ENCODE data around the gene YES1.

Gene YES1

DNA sequence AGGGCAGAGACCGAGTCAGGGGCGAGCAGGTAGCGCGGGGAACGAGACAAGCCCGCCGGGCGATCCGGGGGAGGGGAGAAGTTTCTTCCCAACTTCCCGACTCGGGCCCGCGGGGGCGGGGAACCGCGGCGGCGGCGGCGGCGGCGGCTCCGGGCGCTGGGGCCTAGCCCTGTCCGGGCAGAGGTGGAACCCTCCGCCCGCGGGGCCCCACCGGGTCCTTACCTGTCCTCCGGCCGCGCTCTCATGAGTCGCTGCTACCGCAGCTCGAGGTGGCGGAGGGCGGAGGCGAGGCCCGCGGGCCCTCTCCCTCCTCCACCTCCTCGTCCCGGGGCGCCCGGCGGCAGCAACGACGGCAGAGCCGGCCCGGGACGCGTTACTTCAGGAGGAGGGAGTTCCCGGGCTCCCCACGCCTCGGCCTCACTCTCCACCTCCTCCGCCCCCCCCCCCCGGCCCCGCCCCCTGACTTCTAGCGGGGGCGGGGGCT is at the start of gene YES1:
Gene YES1 (minus strand): TSS at position 351 of the 484 bp plus-strand sequence. CDS start 55,415 bp downstream, outside the sequence.
- no peak for DNase-seq

DNA sequence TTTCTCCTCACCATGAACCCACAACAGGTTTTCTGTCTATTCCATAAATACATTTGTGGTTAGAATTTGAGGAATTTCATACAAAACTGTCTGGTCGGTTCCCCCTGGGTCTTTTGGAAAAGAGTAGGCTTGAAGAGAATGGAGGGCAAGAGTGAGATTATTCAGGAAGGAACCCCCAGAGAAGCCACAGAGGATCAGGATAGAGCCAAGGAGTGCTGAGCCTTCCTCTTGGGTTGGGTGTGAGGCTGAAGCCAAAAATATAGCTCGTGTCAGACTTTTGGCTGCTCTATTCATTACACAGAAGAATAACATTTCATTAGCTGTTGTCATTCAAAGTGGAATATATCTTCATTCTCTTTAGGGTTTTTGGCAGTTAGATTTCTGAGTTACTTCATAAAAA is 45.9 kb upstream of the YES1 start:
- no peak for DNase-seq

GRCh38 chr18:853471-853870 is 41.4 kb upstream of the YES1 start:
- no peak for DNase-seq

DNA sequence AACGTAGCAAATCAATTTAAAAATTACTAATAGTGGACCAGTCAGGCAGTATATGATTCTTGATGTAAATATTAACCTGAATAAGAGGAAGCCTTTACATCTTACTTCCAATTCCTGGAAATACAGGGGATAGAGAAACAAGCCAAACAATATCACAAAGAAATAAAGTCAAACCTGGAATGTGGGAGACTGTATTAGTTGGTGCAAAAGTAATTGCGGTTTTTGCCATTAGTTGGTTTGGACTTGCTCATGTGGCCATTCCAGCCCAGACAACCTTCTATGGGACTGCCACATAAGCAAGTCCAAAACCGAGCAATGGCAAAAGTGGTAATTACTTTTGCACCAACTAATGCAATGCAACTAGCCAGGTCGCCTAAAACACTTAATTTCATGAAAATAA is 38.9 kb upstream of the YES1 start:
- no peak for DNase-seq

- no peak for DNase-seq
Measured at GRCh38 chr18:849021-849420, 37.0 kb upstream of the YES1 start.

GRCh38 chr18:848062-848861 is 36.2 kb upstream of the YES1 start:
- DNase-seq, result no peak

GRCh38 chr18:845152-845819 is 33.2 kb upstream of the YES1 start:
- no peak for DNase-seq

GRCh38 chr18:841647-842370 is 29.8 kb upstream of the YES1 start:
- no peak for DNase-seq

GRCh38 chr18:840516-840915 is 28.5 kb upstream of the YES1 start:
- no peak for DNase-seq

GRCh38 chr18:840023-840408 is 28.0 kb upstream of the YES1 start:
- no peak for DNase-seq

DNA sequence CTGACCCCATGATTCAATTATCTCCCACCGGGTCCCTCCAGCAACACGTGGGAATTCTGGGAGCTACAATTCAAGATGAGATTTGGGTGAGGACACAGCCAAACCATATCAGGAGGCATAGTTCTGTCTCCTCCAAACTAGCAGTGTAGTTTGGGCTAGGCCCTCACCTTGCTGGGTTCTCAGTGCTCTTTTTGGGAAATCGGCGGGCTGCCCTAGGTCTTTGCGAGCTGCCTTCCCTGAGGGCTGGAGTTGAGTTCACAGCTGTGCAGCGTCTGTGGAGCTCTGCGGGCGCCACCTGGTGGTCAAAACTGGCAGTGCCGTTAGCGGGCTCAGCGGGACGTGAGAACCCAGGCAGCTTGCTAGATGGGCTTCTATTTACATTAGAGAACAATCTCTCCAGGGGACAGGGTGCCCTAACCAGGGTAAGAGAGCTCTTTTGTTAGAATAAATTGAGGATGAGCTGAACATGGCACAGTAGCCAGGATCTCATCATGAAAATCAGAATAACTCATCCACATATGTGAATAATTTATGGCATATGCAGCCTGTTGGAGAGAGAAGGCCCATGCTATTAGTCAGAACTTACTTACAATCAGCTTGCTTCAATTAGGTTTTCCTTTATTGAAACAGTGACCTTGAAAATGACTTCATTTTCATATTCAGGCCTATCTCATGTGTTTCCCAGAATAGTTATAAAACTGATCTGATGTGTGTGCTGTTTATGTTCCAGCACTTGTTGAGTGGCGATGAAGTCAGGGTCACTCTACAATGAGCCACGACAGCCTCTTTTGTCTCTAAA is 27.4 kb upstream of the YES1 start:
- peak; percentile 24 for DNase-seq

- no peak for DNase-seq
Measured at GRCh38 chr18:837922-838321, 25.9 kb upstream of the YES1 start.

- DNase-seq, result no peak
Measured at GRCh38 chr18:834082-834720, 22.2 kb upstream of the YES1 start.

DNA sequence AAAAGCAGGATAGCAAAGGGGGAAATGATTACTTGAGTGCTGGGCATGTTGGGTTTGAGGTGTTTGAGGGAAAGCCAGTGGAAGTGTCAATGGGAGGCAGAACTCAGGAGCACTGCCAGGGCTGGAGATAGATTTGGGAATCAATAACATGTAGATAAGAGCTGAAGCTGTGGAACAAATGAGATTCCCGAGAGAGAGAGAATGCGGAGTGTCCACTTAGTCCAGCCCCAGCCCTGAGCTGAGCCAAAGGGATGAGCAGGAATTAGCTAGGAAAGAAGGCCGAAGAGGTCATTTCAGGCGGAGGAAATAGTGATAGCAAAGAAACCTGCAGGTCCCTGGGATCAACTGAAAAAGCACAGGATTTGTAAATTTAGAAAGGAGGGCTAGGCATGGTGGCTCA is 21.2 kb upstream of the YES1 start:
- no peak for DNase-seq

DNA sequence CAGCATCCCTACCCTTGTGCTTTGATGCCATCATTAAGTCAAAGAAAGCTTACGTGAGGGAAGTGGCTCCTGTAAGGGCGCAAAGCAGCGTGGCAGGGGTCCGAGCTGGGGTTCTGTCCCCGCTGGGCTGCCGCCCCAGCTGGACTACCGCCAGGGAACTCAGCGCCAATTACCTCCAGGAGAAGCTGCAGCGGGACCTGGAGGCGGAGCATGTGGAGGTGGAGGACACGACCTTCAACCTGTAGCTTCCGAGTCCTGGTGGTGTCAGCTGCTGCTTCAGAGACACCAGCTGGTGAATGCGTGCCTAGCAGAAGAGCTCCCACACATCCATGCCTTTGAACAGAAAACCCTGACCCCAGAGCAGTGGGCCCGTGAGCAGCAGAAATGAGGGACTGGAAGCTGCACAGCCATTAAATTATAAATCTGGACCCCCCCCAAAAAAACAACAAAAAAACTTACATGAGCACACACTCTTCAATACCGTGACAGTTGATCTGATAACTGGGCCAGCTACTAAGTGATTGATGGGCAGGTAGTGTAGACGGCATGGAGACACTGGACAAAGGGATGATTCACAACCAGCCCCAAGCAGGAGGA is 20.1 kb upstream of the YES1 start:
- DNase-seq, result peak; percentile 25

- DNase-seq, result no peak
Measured at GRCh38 chr18:830315-830901, 18.4 kb upstream of the YES1 start.

DNA sequence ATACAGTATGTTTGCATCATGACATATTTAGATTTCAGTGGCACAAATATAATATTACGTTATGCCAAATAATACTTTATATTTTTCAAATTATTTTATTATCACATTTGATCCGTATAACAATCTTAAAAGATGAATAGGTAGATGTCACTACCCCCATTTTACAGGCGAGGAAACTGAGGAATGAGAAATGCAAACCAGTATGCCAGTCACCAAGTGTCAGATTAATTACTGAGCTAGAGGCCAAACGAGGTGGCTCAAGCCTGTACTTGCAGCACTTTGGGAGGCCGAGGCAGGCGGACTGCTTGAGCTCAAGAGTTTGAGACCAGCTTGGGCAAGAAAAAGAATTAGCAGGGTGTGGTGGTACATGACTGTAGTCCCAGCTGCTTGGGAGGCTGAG is 17.4 kb upstream of the YES1 start:
- no peak for DNase-seq

GRCh38 chr18:827093-827677 is 15.1 kb upstream of the YES1 start:
- no peak for DNase-seq

DNA sequence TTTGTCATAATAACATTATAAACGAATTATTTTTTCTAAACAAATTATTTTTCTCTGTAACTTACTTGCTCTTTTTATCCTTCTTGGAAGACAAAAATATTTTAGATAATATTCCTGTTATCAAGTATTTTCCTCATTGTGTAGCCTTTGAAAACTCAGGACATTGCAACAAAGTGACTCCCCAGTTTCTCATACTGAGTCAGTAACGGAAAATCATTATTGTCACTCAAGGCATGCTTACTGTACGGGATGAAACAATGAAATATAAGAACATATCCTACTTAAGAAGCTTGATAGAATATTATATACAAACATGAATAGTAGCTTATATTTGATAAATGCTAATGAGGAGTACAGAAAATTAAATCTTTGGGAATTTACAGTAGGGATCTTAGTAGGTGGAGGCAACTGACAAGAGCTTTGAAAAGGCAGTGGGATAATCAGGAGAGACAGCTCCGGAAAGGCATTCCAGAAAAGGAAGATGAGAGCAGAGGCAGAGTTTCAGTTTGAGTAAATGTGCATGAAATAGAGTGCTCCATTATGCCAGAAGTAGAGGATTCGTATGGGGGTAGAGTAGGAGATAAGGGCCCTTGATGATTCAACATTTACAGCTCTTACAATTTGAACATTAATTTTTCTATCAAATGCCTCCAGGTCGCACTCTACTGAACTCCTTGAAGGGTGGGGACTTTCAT is 14.0 kb upstream of the YES1 start:
- DNase-seq, result no peak

GRCh38 chr18:824179-824578 is 12.1 kb upstream of the YES1 start:
- no peak for DNase-seq
